ENCODE data around the gene ADGRD1.

ADGRD1 gene

GRCh38 chr12:131024026-131024425, 70.3 kb downstream of the ADGRD1 start:
- no peak for DNase-seq (ENCODE audit: low spot score)
- in situ Hi-C loops (cut with MboI; ENCODE audit: low pct_unique_long_range_greater_than_20kb, low sequenced_read_pairs, unreplicated experiment), result no loop called here

GRCh38 chr12:131024721-131025120, 71.0 kb downstream of the ADGRD1 start:
- no peak for DNase-seq (ENCODE audit: low spot score)
- in situ Hi-C loops (cut with MboI; ENCODE audit: low pct_unique_long_range_greater_than_20kb, low sequenced_read_pairs, unreplicated experiment), result no loop called here
- TF ChIP-seq CTCF (IDR thresholded peaks at IDR 0.05; ENCODE audit: extremely low read depth, insufficient read depth, missing control alignments), result no peak

More at GRCh38 chr12:131024026-131024425, 70.3 kb downstream of the ADGRD1 start:
- no peak for TF ChIP-seq CTCF (IDR thresholded peaks at IDR 0.05; ENCODE audit: extremely low read depth, insufficient read depth, missing control alignments)

- no peak for TF ChIP-seq CTCF (IDR thresholded peaks at IDR 0.05; ENCODE audit: extremely low read depth, insufficient read depth, missing control alignments)
- in situ Hi-C loops (cut with MboI; ENCODE audit: low pct_unique_long_range_greater_than_20kb, low sequenced_read_pairs, unreplicated experiment), result no loop called here
- no peak for DNase-seq (ENCODE audit: low spot score)
These were observed 71.5 kb downstream of the ADGRD1 start for GRCh38 chr12:131025234-131025633.

DNA sequence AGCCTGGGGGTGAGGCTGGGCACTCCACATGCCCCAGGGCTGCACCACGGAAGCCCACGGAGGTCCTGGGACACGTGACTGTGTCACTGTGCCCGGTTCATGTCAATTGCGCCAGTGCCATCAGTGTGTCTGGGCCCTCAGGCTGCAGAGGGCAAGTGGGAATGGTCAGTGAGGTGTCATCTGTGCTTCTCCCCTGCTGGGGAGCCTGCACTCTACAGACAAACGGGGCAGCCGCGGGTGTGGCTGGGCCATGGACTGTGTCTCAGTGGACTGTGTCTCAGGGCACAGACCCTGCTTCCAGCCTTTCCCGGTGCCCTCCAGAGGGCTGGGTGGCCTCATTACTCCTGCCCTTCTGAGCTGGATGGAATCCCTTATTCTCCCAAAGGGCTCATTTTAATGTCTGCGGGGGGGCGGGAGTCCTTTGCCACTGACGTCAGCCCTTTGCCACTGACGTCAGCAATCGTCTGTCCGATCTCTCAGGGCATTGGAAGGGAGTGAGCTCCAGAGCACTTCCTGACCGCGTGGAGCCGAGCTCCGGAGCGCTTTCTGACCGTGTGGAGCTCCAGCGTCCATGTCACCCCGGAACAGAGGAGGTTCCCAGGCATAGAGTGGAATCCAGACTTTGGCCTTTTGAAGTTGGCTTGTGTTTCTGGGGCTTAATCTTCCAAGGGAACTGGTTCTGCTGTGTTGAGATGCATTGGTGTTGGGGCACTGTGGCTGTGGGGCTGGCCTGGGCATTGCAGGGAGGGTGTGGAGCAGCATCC, 72.4 kb downstream of the ADGRD1 start:
- TF ChIP-seq CTCF (IDR thresholded peaks at IDR 0.05; ENCODE audit: extremely low read depth, insufficient read depth, missing control alignments), result no peak
- in situ Hi-C loops (cut with MboI; ENCODE audit: low pct_unique_long_range_greater_than_20kb, low sequenced_read_pairs, unreplicated experiment), result no loop called here
- DNase-seq (ENCODE audit: low spot score), result no peak

DNA sequence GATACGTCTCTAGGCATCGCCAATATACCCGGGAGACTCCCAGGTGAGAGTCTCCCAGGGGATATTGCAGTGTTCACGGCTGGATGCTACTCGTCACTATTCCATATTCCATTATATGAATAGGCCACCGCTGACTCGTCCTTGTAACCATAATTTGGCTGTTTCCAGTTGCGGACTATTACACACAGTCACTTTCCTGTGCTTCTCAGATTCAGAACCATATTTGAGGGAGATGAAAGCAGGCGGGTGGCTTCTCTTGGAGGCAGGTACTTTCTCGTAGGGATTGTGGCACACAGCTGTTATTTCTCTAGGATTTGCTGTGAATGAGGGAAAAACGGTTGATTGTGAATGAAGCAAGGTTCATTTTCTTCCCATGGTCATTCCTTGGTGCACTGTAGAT, 73.0 kb downstream of the ADGRD1 start:
- DNase-seq (ENCODE audit: low spot score), result no peak
- no peak for TF ChIP-seq CTCF (IDR thresholded peaks at IDR 0.05; ENCODE audit: extremely low read depth, insufficient read depth, missing control alignments)
- in situ Hi-C loops (cut with MboI; ENCODE audit: low pct_unique_long_range_greater_than_20kb, low sequenced_read_pairs, unreplicated experiment), result no loop called here

DNA sequence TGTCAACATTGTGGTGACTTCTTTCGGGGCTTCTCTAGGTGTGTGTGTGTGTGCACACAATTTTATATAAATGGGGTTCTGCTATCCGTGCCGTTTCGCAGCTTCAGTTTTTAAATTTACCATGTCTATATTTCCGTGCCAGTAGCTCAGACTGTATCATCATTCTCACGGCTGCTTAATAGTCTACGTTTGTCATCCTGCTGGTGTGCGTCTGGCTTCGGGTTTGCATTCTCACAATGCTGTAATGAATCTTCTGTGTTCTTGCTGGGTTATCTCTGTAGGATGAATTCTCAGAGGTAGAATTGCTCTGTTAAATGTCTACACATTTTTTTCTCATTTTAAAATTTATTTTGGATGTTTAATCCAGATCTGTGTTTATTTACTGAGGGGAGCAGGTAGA, 73.6 kb downstream of the ADGRD1 start:
- DNase-seq (ENCODE audit: low spot score), result no peak
- TF ChIP-seq CTCF (IDR thresholded peaks at IDR 0.05; ENCODE audit: extremely low read depth, insufficient read depth, missing control alignments), result no peak
- in situ Hi-C loops (cut with MboI; ENCODE audit: low pct_unique_long_range_greater_than_20kb, low sequenced_read_pairs, unreplicated experiment), result no loop called here

Data from GM13977 (cell line).